GM21529 (cell line): ENCODE measurements around the gene PITPNM1.
"Not testable (repeated sequence)": the region's sequence is repeated elsewhere in the genome, so short reads cannot be mapped to it uniquely, and the experiment has no call there.

Source experiments
- ATAC-seq: cut with Tn5 transposase; IDR thresholded peaks from one replicate; pipeline ENCODE4 v1.9.1; 2021; ENCODE audit not compliant: unreplicated experiment

PITPNM1 gene

DNA sequence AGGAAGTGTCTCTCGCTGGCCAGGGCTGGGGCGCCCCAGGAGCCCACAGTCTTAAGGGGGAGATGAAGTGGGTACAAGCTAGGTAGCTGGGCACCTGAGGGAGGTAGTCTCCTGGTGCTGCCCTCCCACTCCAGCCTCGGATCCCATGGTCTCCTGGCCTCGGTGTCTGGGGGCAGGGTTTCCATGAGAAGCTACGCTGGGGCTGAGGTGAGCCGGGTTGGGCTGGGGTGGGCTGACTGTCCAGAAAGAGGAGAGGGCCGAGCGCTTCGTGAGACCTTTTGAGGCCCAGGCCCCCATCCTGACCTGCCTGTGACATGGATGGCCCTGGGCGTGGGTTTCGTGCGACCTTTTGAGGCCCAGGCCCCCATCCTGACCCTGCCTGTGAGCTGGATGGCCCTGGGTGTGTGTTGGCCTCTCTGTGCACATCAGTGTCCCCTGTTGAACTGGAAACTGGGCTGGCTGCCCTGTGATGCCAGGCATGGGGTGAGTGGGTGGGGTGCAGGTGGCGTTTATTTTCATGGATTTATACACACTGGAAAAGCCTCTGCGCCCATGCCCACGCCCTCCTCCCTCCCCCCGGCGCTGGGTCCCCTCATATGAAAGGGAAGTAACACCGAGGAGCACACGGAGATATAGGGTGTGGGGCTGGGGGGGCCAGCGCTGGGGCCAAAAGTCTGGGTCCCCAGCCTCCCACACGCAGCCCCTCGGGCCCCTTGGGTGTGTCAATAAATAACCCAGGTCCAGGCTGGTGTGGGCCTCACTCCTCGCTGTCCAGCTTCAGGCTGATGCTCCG is 13.7 kb downstream of the PITPNM1 start:
- ATAC-seq = no peak

DNA sequence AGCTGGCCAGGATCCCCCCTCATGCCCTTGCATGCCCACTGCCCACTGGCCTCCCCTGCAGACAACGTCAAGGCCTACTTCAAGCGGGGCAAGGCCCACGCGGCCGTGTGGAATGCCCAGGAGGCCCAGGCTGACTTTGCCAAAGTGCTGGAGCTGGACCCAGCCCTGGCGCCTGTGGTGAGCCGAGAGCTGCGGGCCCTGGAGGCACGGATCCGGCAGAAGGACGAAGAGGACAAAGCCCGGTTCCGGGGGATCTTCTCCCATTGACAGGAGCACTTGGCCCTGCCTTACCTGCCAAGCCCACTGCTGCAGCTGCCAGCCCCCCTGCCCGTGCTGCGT is 14.5 kb downstream of the PITPNM1 start:
- ATAC-seq = no peak

DNA sequence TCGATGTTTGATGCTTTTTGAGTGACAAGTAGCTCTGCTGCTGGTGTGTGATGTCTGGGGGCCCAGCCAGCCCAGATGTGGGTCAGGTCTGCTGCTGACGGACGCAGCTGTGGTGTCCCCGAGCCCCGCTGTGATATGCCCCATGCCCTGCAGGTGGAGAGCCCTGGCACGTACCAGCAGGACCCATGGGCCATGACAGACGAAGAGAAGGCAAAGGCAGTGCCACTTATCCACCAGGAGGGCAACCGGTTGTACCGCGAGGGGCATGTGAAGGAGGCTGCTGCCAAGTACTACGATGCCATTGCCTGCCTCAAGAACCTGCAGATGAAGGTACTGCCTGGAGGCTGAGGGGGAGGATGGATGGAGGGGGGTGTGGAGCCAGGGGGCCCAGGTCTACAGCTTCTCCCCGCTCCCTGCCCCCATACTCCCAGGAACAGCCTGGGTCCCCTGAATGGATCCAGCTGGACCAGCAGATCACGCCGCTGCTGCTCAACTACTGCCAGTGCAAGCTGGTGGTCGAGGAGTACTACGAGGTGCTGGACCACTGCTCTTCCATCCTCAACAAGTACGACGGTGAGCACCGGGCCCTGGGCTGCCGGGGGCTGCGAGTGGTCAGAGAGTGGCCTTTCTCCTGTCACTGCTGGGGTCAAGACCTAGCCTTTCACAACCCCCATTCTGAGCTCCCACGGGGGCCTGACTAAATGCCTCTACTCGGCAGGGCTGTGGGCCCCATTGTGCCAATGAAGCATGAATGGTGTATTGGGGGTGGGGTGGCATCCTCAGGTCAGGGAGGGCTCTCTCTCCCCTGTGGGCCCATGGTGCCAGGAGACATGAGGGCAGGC is 15.1 kb downstream of the PITPNM1 start:
- ATAC-seq = no peak

DNA sequence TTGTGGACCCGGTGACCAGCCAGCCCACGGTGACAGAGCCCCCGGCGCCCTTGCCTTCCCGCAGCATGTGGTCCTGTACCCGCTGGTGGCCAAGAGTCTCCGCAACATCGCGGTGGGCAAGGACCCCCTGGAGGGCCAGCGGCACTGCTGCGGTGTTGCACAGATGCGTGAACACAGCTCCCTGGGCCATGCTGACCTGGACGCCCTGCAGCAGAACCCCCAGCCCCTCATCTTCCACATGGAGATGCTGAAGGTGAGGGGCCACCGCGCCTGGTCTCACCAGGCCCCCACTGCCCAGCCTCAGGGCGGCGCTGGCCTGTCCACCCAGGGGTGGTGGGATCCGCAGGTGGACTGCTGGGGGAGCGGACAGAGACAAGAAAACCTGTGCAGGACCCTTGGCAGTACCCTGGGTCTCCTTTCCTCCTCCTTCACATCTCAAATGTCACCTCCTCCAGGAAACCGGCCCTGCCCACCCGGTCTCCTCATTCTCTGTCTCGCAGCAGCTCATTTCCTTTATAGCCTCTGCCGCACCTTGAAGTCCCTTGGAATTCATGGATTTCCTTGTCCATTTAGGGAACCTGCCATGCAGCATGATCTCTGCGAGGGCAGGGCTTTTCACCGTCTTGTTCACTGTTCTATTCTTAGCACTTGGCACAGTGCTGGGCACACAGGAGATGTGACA is 15.8 kb downstream of the PITPNM1 start:
- no peak for ATAC-seq

DNA sequence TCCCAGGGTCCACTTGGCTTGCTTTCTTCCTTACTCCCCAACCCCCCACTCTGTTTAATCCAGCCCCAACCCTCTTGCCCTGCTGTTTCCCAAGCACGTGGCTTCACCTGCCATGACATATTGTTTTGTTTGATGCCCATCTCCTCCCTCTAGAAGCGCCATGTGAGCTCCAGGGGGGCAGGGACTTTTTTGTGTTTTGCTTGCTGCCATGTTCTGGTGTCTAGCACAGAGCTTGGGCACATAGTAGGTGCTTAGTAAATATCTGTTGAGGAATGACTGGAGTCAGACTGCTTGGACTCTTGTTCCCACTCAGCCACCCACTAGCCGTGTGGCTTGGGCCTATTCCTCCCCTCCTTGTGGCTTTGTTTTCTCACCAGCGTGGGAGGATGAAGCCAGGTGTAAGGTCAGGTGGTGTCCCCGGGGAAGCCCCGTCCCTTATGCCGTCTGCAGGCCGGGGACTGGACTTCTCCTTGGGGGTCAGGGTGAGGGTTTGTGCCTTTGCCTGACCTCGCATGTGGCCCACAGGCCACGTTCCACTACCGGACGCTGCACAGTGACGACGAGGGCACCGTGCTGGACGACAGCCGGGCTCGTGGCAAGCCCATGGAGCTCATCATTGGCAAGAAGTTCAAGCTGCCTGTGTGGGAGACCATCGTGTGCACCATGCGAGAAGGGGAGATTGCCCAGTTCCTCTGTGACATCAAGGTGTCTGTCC is 18.5 kb downstream of the PITPNM1 start:
- ATAC-seq = peak; percentile 28

DNA sequence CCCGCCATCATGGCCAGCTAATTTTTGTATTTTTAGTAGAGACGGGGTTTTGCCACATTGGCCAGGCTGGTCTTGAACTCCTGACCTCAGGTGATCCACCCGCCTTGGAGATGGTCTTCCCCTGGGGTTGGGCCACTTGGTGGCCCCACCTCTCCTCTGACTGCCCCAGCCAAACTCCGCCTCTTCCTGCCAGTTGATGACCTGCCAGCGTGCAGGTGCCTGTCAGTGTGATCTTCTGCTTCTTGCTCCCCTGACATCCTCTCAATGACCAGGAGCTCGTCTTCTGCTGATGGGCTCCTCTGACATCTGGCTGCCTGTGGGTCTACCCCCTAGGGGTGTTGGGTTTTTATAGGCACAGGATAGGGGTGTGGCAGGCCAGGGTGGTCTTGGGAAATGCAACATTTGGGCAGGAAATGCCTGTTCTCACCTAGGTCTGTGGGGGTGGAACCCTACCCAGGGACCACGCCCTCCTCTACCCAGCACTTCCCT is 19.2 kb downstream of the PITPNM1 start:
- not testable (repeated sequence) for ATAC-seq

DNA sequence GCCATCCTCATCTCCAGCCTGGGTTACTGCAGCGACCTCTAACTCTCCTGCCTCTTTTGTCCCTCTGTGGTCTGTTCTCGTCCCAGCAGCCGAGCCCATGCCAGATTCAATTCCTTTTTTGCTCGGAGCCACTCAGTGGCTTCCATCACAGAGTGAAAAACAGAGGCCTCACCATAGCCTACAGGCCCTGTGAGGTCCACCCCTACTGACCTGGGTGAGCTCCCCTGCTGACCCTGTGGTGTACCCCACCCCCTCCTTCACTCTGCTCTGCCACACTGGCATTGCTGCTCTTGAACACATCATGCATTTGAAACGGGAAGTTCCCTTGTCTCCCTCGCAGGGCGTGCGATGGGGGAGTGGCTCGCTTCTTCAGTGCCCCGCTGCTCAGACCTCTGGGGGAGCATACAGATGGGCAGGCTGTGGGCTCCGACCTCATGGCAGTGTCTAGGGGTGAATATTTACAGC is 20.3 kb downstream of the PITPNM1 start:
- no peak for ATAC-seq

DNA sequence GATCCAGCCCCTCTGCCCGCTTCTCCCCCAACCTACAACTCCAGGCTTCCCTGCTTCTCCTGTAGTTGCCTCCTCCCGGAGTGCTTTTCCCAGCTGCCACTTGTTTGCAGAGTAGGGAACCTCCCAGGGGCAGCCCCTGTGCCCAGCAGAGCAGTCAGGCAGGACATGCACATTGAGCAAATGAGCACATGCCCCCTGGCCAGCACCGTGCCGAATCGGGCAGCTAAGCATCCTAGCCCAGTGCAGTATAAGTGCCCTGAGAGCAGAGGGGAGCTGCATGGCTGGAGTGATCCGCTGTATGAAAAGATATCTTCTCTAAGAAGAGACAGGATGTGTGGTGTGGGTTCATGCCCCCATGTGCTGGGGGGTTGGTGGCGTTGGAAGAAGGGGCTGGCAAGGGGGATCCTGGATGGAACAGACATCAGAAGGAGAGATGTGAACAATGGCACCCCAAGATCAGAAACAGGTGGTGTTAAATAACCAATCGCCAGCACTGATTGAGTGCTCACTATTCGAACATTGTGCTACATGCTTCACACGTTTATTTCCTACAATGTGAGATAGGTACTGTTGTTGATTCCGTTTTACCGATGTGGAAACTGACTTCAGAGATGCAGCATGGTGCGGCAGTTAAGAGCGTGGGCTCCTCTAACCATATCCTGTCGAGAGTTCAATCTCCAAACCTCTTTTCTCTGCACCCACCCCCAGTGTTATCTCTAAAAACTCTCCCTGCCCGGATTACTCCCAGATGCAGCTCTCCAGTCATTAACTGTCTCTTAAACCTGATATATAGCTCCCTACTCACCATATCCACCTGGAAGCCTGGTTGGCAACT is 21.1 kb downstream of the PITPNM1 start:
- no peak for ATAC-seq

DNA sequence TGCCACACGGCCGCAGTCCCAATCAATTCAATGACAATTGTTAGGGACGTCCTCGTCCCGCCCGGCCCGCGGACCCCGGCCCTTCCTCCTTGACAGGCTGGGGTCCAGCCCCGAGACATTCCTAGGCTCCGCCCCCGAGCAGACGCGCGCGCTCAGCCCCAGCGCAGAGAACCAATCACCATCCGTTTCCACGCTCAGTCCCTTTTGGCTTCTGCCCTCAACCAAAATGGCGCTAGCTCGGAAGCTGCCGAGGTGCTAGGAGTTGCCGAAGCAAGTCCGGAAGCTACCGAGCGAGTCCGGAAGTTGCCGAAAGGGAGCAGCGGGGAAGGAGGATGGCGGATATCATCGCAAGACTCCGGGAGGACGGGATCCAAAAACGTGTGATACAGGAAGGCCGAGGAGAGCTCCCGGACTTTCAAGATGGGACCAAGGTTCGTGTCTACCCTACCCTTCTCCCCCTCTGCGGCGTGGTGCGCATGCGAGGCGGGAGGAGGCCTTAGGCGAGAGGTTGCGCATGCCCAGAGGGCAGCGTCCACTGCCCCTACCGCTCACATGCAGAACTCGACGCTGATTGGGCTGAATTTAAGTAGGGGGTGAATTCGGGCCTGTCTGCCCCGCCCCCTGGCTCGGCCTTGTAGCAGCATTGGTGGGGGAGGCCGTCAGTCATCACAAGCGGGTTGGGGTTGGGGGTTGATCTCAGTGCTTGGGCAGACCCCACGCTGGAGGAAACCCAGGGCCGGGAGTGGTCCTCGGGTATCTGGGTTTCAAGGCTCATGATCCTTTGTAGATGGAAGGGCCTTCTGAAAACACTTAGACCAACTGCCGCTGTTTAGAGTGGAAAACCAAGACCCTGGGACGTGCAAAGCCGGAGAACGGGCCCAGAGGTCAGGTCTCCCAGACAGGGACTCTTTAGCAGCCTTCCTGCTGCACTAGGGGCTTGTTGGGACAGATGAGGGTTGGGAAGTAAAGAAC is 22.1 kb downstream of the PITPNM1 start, which contains the start of gene AIP:
Gene AIP, plus strand, starts transcription at position 200 of the 972 bp plus-strand sequence. Its CDS starts 133 bp downstream, at position 333.
- peak; percentile 61 for ATAC-seq

DNA sequence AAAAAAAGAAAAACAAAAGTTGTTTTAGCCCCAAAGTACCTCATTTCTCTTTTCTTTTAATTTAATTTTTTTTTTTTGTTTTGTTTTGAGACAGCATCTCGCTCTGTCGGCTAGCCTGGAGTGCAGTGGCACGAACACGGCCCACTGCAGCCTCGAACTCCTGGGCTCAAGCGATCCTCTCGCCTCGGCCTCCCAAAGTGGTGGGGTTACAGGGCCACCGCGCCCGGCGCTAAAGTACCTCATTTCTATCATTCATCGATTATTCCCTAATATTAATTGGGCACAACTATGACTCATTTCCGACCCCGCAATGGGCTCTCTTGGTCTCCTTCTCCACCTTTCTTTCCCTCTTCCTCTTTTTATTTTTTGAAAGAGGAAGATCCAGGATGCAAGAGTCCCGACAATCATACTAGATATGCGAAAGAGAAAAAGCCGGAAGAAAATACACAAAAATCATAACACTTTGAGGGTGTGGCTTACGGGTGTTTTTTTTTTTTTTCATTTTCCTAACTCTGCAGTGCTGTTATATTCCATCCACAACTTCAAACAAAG is 22.8 kb downstream of the PITPNM1 start:
- ATAC-seq = no peak

DNA sequence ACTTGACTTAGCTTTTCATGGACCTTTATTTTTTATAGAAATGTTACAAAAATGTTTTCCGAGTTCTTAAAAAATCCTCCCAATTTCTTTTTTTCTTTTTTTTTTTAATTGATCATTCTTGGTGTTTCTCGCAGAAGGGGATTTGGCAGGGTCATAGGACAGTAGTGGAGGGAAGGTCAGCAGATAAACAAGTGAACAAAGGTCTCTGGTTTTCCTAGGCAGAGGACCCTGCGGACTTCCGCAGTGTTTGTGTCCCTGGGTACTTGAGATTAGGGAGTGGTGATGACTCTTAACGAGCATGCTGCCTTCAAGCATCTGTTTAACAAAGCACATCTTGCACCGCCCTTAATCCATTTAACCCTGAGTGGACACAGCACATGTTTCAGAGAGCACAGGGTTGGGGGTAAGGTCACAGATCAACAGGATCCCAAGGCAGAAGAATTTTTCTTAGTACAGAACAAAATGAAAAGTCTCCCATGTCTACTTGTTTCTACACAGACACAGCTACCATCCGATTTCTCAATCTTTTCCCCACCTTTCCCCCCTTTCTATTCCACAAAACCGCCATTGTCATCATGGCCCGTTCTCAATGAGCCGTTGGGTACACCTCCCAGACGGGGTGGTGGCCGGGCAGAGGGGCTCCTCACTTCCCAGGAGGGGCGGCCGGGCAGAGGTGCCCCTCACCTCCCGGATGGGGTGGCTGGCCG is 27.7 kb downstream of the PITPNM1 start:
- not testable (repeated sequence) for ATAC-seq

DNA sequence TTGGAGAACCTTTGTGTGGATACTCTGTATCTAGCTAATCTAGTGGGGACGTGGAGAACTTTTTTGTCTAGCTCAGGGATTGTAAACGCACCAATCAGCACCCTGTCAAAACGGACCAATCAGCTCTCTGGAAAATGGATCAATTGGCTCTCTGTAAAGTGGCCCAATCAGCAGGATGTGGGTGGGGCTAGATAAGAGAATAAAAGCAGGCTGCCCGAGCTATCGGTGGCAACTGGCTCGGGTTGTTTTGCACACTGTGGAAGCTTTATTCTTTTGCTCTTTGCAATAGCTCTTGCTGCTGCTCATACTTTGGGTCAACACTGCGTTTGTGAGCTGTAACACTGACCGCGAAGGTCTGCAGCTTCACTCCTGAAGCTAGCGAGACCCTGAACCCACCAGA is 28.5 kb downstream of the PITPNM1 start:
- ATAC-seq = not testable (repeated sequence)

DNA sequence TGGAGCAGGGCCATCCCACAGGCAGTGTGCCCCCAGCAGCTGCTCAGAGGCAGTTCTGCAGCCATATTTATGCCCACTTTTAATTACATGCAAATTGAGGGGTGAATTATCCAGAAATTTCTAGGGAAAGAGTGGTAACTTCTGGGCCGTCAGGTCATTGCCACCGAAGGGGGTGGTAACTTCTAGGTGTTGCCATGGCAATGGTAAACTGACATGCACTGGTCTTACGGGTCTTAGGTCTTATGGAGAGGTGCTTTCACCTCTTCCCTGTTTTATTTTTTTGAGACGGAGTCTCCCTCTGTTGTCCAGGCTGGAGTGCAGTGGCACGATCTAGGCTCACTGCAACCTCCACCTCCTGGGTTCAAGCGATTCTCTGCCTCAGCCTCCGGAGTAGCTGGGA is 32.3 kb downstream of the PITPNM1 start:
- no peak for ATAC-seq

DNA sequence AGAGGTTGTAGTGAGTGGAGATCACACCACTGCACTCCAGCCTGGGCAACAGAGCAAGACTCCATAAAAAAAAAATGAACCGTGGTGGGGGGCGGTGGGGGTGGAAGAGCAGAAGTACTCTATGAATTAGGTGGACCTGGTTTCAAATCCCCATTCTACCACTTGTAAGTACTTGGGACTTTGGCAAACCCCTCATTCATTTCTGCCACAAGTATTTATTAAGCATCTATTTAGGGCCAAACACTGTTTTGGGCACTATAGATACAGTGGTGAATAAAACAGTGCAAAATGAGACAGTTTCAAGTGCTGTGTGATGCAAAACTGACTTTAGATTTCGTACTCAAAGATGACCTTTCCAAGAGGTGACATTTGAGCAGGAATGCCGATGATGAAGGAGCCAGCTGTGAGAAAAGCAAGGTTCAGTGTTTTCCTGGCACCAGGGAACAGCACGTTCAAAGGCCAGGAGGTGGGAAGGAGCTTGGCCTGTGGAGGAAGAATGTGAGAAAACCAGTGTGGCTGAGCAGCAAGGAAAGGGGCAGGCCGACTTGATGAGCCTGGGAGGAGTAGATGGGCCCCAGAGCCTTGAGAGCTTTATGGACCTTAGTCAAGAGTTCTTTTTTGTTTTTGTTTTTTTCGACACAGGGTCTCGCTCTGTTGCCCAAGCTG is 34.7 kb downstream of the PITPNM1 start:
- ATAC-seq = no peak

DNA sequence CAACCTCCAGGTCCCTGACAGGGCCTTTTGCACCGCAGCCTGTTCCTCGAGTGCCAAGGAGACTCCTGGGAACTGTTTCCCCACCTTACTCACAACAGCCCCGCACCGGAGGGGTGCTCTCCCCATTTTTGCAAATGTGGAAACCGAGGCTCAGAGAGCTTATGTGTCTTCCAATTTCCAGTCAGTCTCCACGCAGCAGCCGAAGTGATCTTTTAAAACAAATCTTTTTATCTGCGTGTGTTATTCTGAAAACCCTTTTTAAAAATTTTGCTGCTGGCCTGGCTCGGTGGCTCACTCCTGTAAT is 35.7 kb downstream of the PITPNM1 start:
- ATAC-seq = no peak

DNA sequence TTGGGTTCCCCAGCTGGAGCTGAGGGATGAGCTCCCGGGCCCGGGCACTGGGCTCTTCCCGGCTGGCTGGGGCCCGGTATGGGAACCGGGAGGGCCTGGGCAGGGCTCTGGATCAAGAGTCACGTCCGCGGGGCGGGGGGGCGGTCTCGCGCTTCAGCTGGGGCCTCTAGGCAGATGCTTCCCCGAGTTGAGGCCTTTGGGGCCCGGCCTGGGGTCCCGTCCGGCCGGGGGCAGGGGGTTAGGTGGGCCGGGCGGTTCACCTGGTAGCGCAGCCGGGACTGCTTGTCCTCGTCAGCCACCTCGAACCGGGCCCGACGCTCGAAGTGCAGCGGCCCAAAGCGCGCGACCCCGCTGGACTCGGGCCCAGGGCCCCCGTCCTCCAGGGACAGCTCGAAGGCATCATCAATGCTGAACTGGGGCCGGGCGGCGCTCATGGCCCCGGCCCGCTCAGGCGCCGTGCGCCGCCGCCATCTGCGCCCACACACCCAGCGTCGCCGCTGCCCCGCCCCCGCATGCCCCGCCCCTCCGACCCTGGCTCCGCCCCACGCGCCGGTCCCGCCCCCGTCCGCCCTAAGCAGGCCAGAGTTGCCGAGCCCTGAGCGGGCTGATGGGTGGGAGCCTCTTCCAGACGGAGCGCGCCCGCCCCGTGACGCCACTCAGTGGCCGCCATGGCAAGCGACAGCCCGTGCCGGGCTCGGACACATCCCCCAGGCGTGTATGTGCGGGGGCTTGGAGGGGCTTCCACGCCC is 36.2 kb downstream of the PITPNM1 start, which contains the start of gene TMEM134:
Gene TMEM134, minus strand, starts transcription at position 493 of the 749 bp plus-strand sequence. Its CDS starts 59 bp downstream, at position 434.
- peak; percentile 68 for ATAC-seq

DNA sequence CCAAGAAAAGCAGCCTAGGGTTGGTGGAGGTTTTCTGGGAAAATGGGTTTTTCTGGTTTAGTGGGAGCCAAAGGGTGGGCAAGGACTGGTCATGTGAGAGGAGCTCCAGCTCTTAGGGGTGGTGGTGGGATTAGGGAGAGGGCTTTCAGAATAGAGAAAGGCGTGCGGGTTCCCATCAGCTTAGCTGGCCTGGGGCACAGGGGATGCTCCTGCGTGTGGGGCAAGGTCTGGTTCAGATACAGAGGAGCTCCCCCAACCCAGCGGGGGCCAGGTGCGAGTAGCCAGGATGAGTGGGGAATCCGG is 36.8 kb downstream of the PITPNM1 start:
- no peak for ATAC-seq
